Panc1 (cell line): Measurements from ENCODE around the gene C9. TPM values are rescaled to one million over a fixed set of nuclear protein-coding genes. Genes with fewer than 3 reads are reported as not detected.

Source experiments
- ATAC-seq: fragments of 200-7000 bp; cut with Tn5 transposase; 2 replicates; pipeline ENCODE4 v1.9.1; 2020; ENCODE audit warnings: mild to moderate bottlenecking, moderate library complexity
- BruUV-seq: library from RNA; stranded (reverse); fragments of 400-500 nt; replicated peaks from 2 replicates; lab custom pipeline; 2021; lab: Mats Ljungman, UMichigan
- CTCF ChIA-PET: fragments of 300-600 bp; sonication (Branson Sonifier 250); formaldehyde crosslinking; loops from one replicate; lab custom pipeline; 2022; ENCODE audit warnings: antibody characterized with exemption; lab: Charles Lee
- POLR2A ChIA-PET: fragments of 300-600 bp; sonication (Branson Sonifier 250); formaldehyde crosslinking; loops from one replicate; lab custom pipeline; 2022; ENCODE audit warnings: antibody characterized with exemption; lab: Charles Lee
- DNase-seq: peaks from one replicate; pipeline ENCODE4 v3.0.0-alpha.2; 2010; ENCODE audit warnings: low read depth, low spot score
- H3K27ac ChIP-seq: 2 replicates; pipeline ENCODE4 v1.5.1; 2011; ENCODE audit warnings: mild to moderate bottlenecking, low read length, inconsistent platforms
- H3K27me3 ChIP-seq: fragments of 200-500 bp; sonication (Bioruptor generic); 2 replicates; pipeline ENCODE4 v1.6.0; 2014; ENCODE audit warnings: low read length, inconsistent platforms; ENCODE audit not compliant: control insufficient read depth, insufficient read depth
- H3K36me3 ChIP-seq: fragments of 200-500 bp; sonication (Bioruptor generic); 2 replicates; pipeline ENCODE4 v1.5.1; 2014; ENCODE audit warnings: inconsistent platforms, mild to moderate bottlenecking, low read length, moderate library complexity; ENCODE audit not compliant: control insufficient read depth, insufficient read depth
- H3K4me1 ChIP-seq: 2 replicates; pipeline ENCODE4 v1.5.1; 2011; ENCODE audit warnings: inconsistent platforms, mild to moderate bottlenecking, low read length, moderate library complexity; ENCODE audit not compliant: control insufficient read depth, insufficient read depth
- H3K4me3 ChIP-seq, 2 experiments: 2 replicates each; pipeline ENCODE4 v1.5.1; 2011 to 2012; ENCODE audit warnings: low read depth in 2 of 2, low read length in 2 of 2, mild to moderate bottlenecking in 2 of 2, inconsistent platforms in 1 of 2, moderate library complexity in 1 of 2
- H3K9me3 ChIP-seq: fragments of 200-500 bp; sonication (Bioruptor generic); 2 replicates; pipeline ENCODE4 v1.5.1; 2014; ENCODE audit warnings: low read depth, mild to moderate bottlenecking, inconsistent platforms, low read length, moderate library complexity; ENCODE audit not compliant: control insufficient read depth, insufficient read depth
- CTCF ChIP-seq: fragments of 450-650 bp; IDR thresholded peaks from 2 replicates; pipeline ENCODE4 v1.5.1; 2017; ENCODE audit warnings: mild to moderate bottlenecking
- POLR2AphosphoS5 ChIP-seq: IDR thresholded peaks from 2 replicates; pipeline ENCODE4 v1.6.1; 2012; ENCODE audit warnings: mild to moderate bottlenecking, low read depth, low read length, moderate library complexity
- REST ChIP-seq, 2 experiments: IDR thresholded peaks; 2 replicates each; pipeline ENCODE4 v1.6.1; 2011 to 2012; ENCODE audit warnings: low read depth in 2 of 2, control low read depth in 1 of 2, low read length in 1 of 2, mild to moderate bottlenecking in 1 of 2, moderate library complexity in 1 of 2; ENCODE audit not compliant: insufficient read depth in 1 of 2
- SIN3A ChIP-seq: IDR thresholded peaks from 2 replicates; pipeline ENCODE4 v1.6.1; 2012; ENCODE audit warnings: low read depth, mild to moderate bottlenecking, low read length, moderate library complexity, borderline replicate concordance; ENCODE audit not compliant: insufficient read depth
- TCF7L2 ChIP-seq: IDR thresholded peaks from 2 replicates; pipeline ENCODE4 v1.6.1; 2011; ENCODE audit warnings: mild to moderate bottlenecking, low read depth, low read length, inconsistent platforms
- in situ Hi-C: cut with HindIII; loops from 2 replicates; pipeline ENCODE4 v1.10.0; 2016; ENCODE audit warnings: low sequenced_read_pairs, low pct_unique_long_range_greater_than_20kb
- intact Hi-C: fragments of 100-400 bp; cut with micrococcal nuclease; formaldehyde crosslinking; loops from one replicate; pipeline ENCODE4 v1.10.0; 2022; ENCODE audit not compliant: unreplicated experiment
- total RNA-seq: library from RNA; stranded (reverse); gene quantifications from one replicate; pipeline ENCODE4 v1.2.1, GENCODE V29; 2021; ENCODE audit not compliant: unreplicated experiment

The C9 gene
- total RNA-seq, 1 experiment from 2014 or later: 0.05 TPM

- POLR2A ChIA-PET: no interaction called here
- in situ Hi-C loops: no loop called here
- TF ChIP-seq CTCF (no peak), TCF7L2 (no peak), POLR2AphosphoS5 (no peak), SIN3A (no peak), REST (IDR thresholded peaks at IDR 0.05; ENCODE audit: insufficient read depth in 1 of 2, low read depth in 2 of 2, low read length in 1 of 2) (no peak)
- CTCF ChIA-PET: no interaction called here
- Histone ChIP-seq H3K27ac (no peak overlapping the region), H3K4me1 (no peaks in the 10 kb centered on the region), H3K27me3 (peaks cover 4% of the 10 kb centered on the region; the same call in 1 of the 2 replicates), H3K4me3 (no peak overlapping the region), H3K9me3 (no peaks in the 10 kb centered on the region), H3K36me3 (no peaks in the 10 kb centered on the region)
- no peak for ATAC-seq
- no peak for DNase-seq
- no TSS peak for BruUV-seq
- intact Hi-C loops: loop anchor here (10.0 kb wide), 1 partner anchor 130 kb away; no protein-coding TSS in a partner anchor
Measured at GRCh38 chr5:39284552-39284951, 79.7 kb downstream of the C9 start.

- TF ChIP-seq CTCF (peak; percentile 74), SIN3A (no peak)
- no peak overlapping the region for H3K4me3 ChIP-seq
- intact Hi-C loops (loop anchor here (2.0 to 10.0 kb wide), 2 partner anchors 67 to 129 kb away; no protein-coding TSS in a partner anchor), in situ Hi-C loops (no loop called here)
- H3K27me3 ChIP-seq: peaks cover 4% of the 10 kb centered on the region; the same call in 1 of the 2 replicates
- ATAC-seq: peak; percentile 92
- DNase-seq: peak; percentile 74
- POLR2A ChIA-PET: no interaction called here
- CTCF ChIA-PET: interaction anchor here (1.5 kb wide), 1 partner anchor 66 kb away, joined by 4 read pairs; no protein-coding TSS in a partner anchor
- H3K4me1 ChIP-seq: no peaks in the 10 kb centered on the region
- no peaks in the 10 kb centered on the region for H3K9me3 ChIP-seq
- no TSS peak for BruUV-seq
- H3K36me3 ChIP-seq: no peaks in the 10 kb centered on the region
- H3K27ac ChIP-seq: no peak overlapping the region
Measured at GRCh38 chr5:39283231-39283818, 81.0 kb downstream of the C9 start.
